Fibroblast of lung (primary cell): ENCODE measurements around the gene WAS.

Experiments
- EZH2 ChIP-seq: IDR thresholded peaks from 2 replicates; pipeline ENCODE4 v1.5.1; 2012; ENCODE audit warnings: low read length, control low read depth, mild to moderate bottlenecking; ENCODE audit errors: missing control alignments
- TF ChIP-seq, protein P1 (sequence below), 2 donors: IDR thresholded peaks in 1 of 2; conservative IDR thresholded peaks in 1 of 2; 1 replicate in 1 of 2; 2 replicates in 1 of 2; pipeline ENCODE4 v1.5.1; 2011 to 2012; ENCODE audit warnings: low read length in 2 of 2, control low read depth in 1 of 2, inconsistent platforms in 1 of 2, low read depth in 1 of 2, mild to moderate bottlenecking in 1 of 2

DNA sequence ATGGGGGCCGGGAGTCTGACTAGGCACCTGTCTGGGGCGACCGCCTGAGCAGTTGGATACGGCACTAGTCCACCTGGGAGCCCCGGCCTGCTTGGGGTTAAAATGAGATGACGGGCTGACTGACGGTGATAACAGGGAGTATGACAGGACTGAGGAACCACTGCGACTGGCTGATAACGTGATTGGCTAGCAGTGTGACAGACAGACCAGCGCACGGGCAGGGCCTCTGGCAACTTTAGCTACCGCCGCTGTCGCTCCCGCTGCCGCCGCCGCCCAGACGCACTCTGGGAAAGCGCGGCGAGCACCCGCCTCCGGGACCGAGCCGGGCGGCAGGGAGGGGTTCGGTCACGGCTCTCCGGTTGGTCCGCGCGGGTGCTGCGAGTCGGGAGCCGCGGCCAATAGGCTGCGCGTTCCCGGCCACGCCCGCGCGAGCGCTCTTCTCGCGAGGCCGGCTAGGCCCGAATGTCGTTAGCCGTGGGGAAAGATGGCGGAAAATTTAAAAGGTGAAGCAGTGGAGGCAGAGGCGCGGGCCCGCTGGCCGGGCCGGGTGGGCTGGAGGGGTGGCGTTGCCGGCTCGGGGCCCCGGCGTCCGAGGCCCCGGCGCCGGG, 12.8 kb downstream of the WAS start, which contains the start of gene SUV39H1:
- TF ChIP-seq, protein P1, sequence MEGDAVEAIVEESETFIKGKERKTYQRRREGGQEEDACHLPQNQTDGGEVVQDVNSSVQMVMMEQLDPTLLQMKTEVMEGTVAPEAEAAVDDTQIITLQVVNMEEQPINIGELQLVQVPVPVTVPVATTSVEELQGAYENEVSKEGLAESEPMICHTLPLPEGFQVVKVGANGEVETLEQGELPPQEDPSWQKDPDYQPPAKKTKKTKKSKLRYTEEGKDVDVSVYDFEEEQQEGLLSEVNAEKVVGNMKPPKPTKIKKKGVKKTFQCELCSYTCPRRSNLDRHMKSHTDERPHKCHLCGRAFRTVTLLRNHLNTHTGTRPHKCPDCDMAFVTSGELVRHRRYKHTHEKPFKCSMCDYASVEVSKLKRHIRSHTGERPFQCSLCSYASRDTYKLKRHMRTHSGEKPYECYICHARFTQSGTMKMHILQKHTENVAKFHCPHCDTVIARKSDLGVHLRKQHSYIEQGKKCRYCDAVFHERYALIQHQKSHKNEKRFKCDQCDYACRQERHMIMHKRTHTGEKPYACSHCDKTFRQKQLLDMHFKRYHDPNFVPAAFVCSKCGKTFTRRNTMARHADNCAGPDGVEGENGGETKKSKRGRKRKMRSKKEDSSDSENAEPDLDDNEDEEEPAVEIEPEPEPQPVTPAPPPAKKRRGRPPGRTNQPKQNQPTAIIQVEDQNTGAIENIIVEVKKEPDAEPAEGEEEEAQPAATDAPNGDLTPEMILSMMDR (conservative IDR thresholded peaks at IDR 0.05 in 1 of 2, IDR thresholded peaks at IDR 0.05 in 1 of 2; ENCODE audit: low read depth in 1 of 2, low read length in 2 of 2) = no peak
- no peak for TF ChIP-seq EZH2
